OCI-LY7 (cell line): ENCODE results near the gene CNOT10. TPM values are rescaled to one million over a fixed set of nuclear protein-coding genes. Genes with fewer than 3 reads are reported as not detected.

Source experiments
- BruUV-seq: library from RNA; stranded (reverse); fragments of 400-500 nt; replicated peaks from 2 replicates; lab custom pipeline; 2021; lab: Mats Ljungman, UMichigan
- CTCF ChIA-PET: fragments of 300-600 bp; sonication (Branson Sonifier 250); formaldehyde crosslinking; loops from one replicate; lab custom pipeline; 2022; ENCODE audit warnings: antibody characterized with exemption; ENCODE audit not compliant: unreplicated experiment; lab: Charles Lee
- POLR2A ChIA-PET: fragments of 300-600 bp; sonication (Branson Sonifier 250); formaldehyde crosslinking; loops from one replicate; lab custom pipeline; 2022; ENCODE audit warnings: antibody characterized with exemption; lab: Charles Lee
- DNase-seq: peaks from one replicate; pipeline ENCODE4 v3.0.0-alpha.2; 2015; ENCODE audit warnings: low spot score
- H2AFZ ChIP-seq: fragments of 200-600 bp; sonication (generic), shearing (Covaris generic); 2 replicates; pipeline ENCODE4 v1.6.1; 2014; ENCODE audit warnings: mild to moderate bottlenecking, antibody characterized with exemption, low read length, moderate library complexity
- H3K27ac ChIP-seq: fragments of 200-600 bp; sonication (generic); 2 replicates; pipeline ENCODE4 v1.5.1; 2014; ENCODE audit warnings: mixed run types, low read depth, mild to moderate bottlenecking, moderate library complexity, low read length, inconsistent platforms; ENCODE audit not compliant: poor library complexity, severe bottlenecking
- H3K36me3 ChIP-seq: fragments of 200-600 bp; sonication (generic); 2 replicates; pipeline ENCODE4 v1.6.1; 2014; ENCODE audit warnings: mild to moderate bottlenecking, antibody characterized with exemption, low read length, moderate library complexity, mixed read lengths; ENCODE audit not compliant: insufficient read depth
- H3K4me1 ChIP-seq: fragments of 200-600 bp; sonication (generic); 2 replicates; pipeline ENCODE4 v1.5.1; 2014; ENCODE audit warnings: mild to moderate bottlenecking, low read length; ENCODE audit not compliant: insufficient read depth, poor library complexity, severe bottlenecking
- H3K4me2 ChIP-seq: fragments of 200-600 bp; sonication (generic); 2 replicates; pipeline ENCODE4 v1.6.1; 2014; ENCODE audit warnings: mild to moderate bottlenecking, low read length
- H3K4me3 ChIP-seq: fragments of 200-600 bp; sonication (generic); 2 replicates; pipeline ENCODE4 v1.5.1; 2014; ENCODE audit warnings: mild to moderate bottlenecking, low read depth, low read length; ENCODE audit not compliant: poor library complexity, severe bottlenecking
- H3K79me2 ChIP-seq: fragments of 200-600 bp; sonication (generic); 2 replicates; pipeline ENCODE4 v1.6.1; 2016; ENCODE audit warnings: low read depth, mild to moderate bottlenecking, low read length, moderate library complexity, mixed read lengths; ENCODE audit not compliant: insufficient read depth
- H3K9me2 ChIP-seq: fragments of 200-600 bp; sonication (generic); 2 replicates; pipeline ENCODE4 v1.6.1; 2016; ENCODE audit warnings: mild to moderate bottlenecking, low read length, mixed read lengths; ENCODE audit not compliant: insufficient read depth
- H3K9me3 ChIP-seq: fragments of 200-600 bp; sonication (generic); 2 replicates; pipeline ENCODE4 v1.6.1; 2014; ENCODE audit warnings: mild to moderate bottlenecking, mixed run types, low read length, mixed read lengths
- H4K20me1 ChIP-seq: fragments of 200-600 bp; sonication (generic); 2 replicates; pipeline ENCODE4 v1.6.1; 2014; ENCODE audit warnings: mild to moderate bottlenecking, antibody characterized with exemption, low read length, moderate library complexity, mixed read lengths; ENCODE audit not compliant: insufficient read depth
- CTCF ChIP-seq: fragments of 200-600 bp; sonication (generic); conservative IDR thresholded peaks from 2 replicates; pipeline ENCODE4 v1.5.1; 2014; ENCODE audit warnings: mild to moderate bottlenecking, antibody characterized with exemption, low read length, moderate library complexity, mixed read lengths
- EZH2phosphoT487 ChIP-seq: fragments of 200-600 bp; sonication (generic); IDR thresholded peaks from 2 replicates; pipeline ENCODE4 v1.6.1; 2018; ENCODE audit warnings: low read depth, borderline replicate concordance, mild to moderate bottlenecking, mixed run types, antibody characterized with exemption, low read length, moderate library complexity, mixed read lengths
- intact Hi-C: fragments of 100-400 bp; cut with micrococcal nuclease; formaldehyde crosslinking; loops from one replicate; pipeline ENCODE4 v1.10.0; 2022; ENCODE audit not compliant: unreplicated experiment
- total RNA-seq, 2 experiments: library from RNA; depleted of rRNA in 1 of 2; stranded (reverse); fragments of >200 nt in 1 of 2; shearing (Covaris generic) in 1 of 2; gene quantifications; 2 replicates each; pipeline ENCODE4 v1.2.3, GENCODE V29; 2014 to 2022

CNOT10 gene
- total RNA-seq, 2 experiments from 2014 or later: 56.1 to 60.3 TPM

DNA sequence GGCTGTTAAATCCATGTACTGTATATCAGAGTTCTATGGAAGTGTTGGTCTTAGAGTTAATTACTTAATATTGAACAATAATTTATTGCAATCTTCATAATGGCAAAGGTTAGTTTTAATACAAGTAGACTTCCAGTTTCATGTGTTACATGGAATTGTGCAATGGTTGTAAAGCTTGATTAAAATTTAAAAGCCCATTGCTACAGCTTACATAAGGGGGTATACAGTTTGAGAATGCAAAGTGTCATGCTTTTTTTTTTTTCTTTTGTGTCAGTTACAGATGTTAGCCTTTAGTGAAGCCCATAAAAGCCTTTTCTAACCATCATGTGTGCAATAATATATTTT lies 22.0 kb downstream of the CNOT10 start:
- CTCF ChIA-PET: interaction anchor here (0.5 kb wide), 1 partner anchor 203 kb away, joined by 3 read pairs; no protein-coding TSS in a partner anchor
- BruUV-seq: no TSS peak

DNA sequence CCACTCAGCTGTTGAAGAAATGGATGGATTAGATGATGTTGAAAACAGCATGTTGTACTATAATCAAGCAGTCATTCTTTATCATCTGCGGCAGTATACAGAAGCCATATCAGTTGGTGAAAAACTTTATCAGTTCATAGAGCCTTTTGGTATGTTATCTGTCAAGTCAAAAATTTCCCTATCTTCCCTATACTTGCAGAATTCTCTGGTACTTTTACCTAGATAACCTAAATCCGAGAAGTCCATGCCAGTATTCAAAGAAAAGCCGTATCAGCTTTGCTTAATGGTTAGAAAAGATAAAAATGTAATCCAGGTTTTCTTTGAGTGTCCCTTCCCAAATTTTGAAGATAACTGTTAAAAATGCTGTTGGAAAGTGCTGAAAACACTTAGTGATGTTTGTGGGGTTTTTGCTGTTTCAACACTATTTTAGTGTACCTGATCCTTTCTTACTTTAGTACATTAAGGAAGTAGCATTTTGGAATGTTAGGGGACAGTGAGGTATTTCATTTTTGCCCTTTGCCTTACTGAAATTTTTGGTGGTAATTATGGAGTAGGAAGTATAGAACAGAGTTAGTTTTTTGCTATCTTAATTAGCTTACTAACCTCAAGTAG lies 23.8 kb downstream of the CNOT10 start:
- Histone ChIP-seq H3K9me3 (no peaks in the 10 kb centered on the region), H4K20me1 (no peaks in the 10 kb centered on the region), H3K79me2 (peaks cover 19% of the 10 kb centered on the region; the same call in 1 of the 2 replicates), H3K27ac (no peak overlapping the region), H3K4me3 (no peak overlapping the region), H2AFZ (no peak overlapping the region), H3K9me2 (no peaks in the 10 kb centered on the region), H3K36me3 (peaks cover 93% of the 10 kb centered on the region), H3K4me2 (no peak overlapping the region), H3K4me1 (no peaks in the 10 kb centered on the region)
- intact Hi-C loops: no loop called here
- TF ChIP-seq CTCF (no peak), EZH2phosphoT487 (no peak)
- ChIA-PET POLR2A (interaction anchor here (0.5 to 1.2 kb wide), 6 partner anchors 8 to 220 kb away, joined by 3 to 9 read pairs (median 3); partner anchors contain the start of gene CNOT10), CTCF (no interaction called here)
- no TSS peak for BruUV-seq
- no peak for DNase-seq

More for the DNA sequence above, 22.0 kb downstream of the CNOT10 start:
- Histone ChIP-seq H4K20me1 (no peaks in the 10 kb centered on the region), H3K4me3 (no peak overlapping the region), H3K4me2 (no peak overlapping the region), H3K9me2 (no peaks in the 10 kb centered on the region), H3K79me2 (peaks cover 34% of the 10 kb centered on the region; the same call in 1 of the 2 replicates), H2AFZ (no peak overlapping the region), H3K9me3 (no peaks in the 10 kb centered on the region), H3K36me3 (peaks cover 84% of the 10 kb centered on the region), H3K4me1 (peaks cover 4% of the 10 kb centered on the region), H3K27ac (no peak overlapping the region)
- intact Hi-C loops: no loop called here
- DNase-seq: no peak
- no peak for TF ChIP-seq EZH2phosphoT487
- no peak for TF ChIP-seq CTCF
- POLR2A ChIA-PET: interaction anchor here (0.5 to 1.5 kb wide), 3 partner anchors 10 to 34 kb away, joined by 3 read pairs; no protein-coding TSS in a partner anchor

- H3K9me2 ChIP-seq: no peaks in the 10 kb centered on the region
- BruUV-seq: no TSS peak
- no peak overlapping the region for H3K27ac ChIP-seq
- H3K9me3 ChIP-seq: no peaks in the 10 kb centered on the region
- H3K79me2 ChIP-seq: peaks cover 13% of the 10 kb centered on the region; the same call in 1 of the 2 replicates
- H4K20me1 ChIP-seq: no peaks in the 10 kb centered on the region
- POLR2A ChIA-PET: interaction anchor here (0.5 to 1.2 kb wide), 5 partner anchors 9 to 217 kb away, joined by 3 to 9 read pairs (median 3); partner anchors contain the start of gene CNOT10
- H3K4me3 ChIP-seq: no peak overlapping the region
- CTCF ChIA-PET: no interaction called here
- no peak overlapping the region for H2AFZ ChIP-seq
- no peak overlapping the region for H3K4me2 ChIP-seq
- intact Hi-C loops: no loop called here
- TF ChIP-seq CTCF: no peak
- TF ChIP-seq EZH2phosphoT487: no peak
- H3K36me3 ChIP-seq: peaks cover 96% of the 10 kb centered on the region
- no peak for DNase-seq
- no peaks in the 10 kb centered on the region for H3K4me1 ChIP-seq
These were observed 24.4 kb downstream of the CNOT10 start for GRCh38 chr3:32709346-32709745.
